ENCODE results near the gene TRIM41.

The TRIM41 gene

GRCh38 chr5:181245427-181246275 lies 22.6 kb downstream of the TRIM41 start:
- H3K4me3 ChIP-seq (ENCODE audit: low read depth, low read length) = peak overlapping the region; percentile 95
- H3K27me3 ChIP-seq (ENCODE audit: control insufficient read depth, insufficient read depth, low read length) = 0 out of 2 replicates have a peak, but pooled peaks cover 2% of the 10 kb centered on the region
- peak overlapping the region; percentile 85 for H3K27ac ChIP-seq (ENCODE audit: low read depth, low read length)
- peaks cover 37% of the 10 kb centered on the region for H3K4me1 ChIP-seq (ENCODE audit: control insufficient read depth, insufficient read depth, low read length)
- peaks cover 44% of the 10 kb centered on the region for H3K36me3 ChIP-seq (ENCODE audit: control insufficient read depth, insufficient read depth, low read length)
- peak overlapping the region; percentile 88 for H3K9ac ChIP-seq (ENCODE audit: low read length)
- no peaks in the 10 kb centered on the region for H3K9me3 ChIP-seq (ENCODE audit: control insufficient read depth, insufficient read depth, low read depth, low read length)

GRCh38 chr5:181246276-181247049 lies 23.4 kb downstream of the TRIM41 start:
- Histone ChIP-seq H3K4me1 (ENCODE audit: control insufficient read depth, insufficient read depth, low read length) (peaks cover 35% of the 10 kb centered on the region), H3K9me3 (ENCODE audit: control insufficient read depth, insufficient read depth, low read depth, low read length) (no peaks in the 10 kb centered on the region), H3K4me3 (ENCODE audit: low read depth, low read length) (peak overlapping the region; percentile 95), H3K9ac (ENCODE audit: low read length) (peak overlapping the region; percentile 97), H3K27me3 (ENCODE audit: control insufficient read depth, insufficient read depth, low read length) (0 out of 2 replicates have a peak, but pooled peaks cover 2% of the 10 kb centered on the region), H3K36me3 (ENCODE audit: control insufficient read depth, insufficient read depth, low read length) (peaks cover 40% of the 10 kb centered on the region), H3K27ac (ENCODE audit: low read depth, low read length) (peak overlapping the region; percentile 85)

GRCh38 chr5:181248277-181248676 lies 25.2 kb downstream of the TRIM41 start:
- Histone ChIP-seq H3K27ac (ENCODE audit: low read depth, low read length) (peak overlapping the region; percentile 32; the same call in 1 of the 2 replicates), H3K4me3 (ENCODE audit: low read depth, low read length) (peak overlapping the region; percentile 95), H3K36me3 (ENCODE audit: control insufficient read depth, insufficient read depth, low read length) (peaks cover 38% of the 10 kb centered on the region), H3K4me1 (ENCODE audit: control insufficient read depth, insufficient read depth, low read length) (peaks cover 25% of the 10 kb centered on the region), H3K9ac (ENCODE audit: low read length) (peak overlapping the region; percentile 92), H3K27me3 (ENCODE audit: control insufficient read depth, insufficient read depth, low read length) (0 out of 2 replicates have a peak, but pooled peaks cover 2% of the 10 kb centered on the region), H3K9me3 (ENCODE audit: control insufficient read depth, insufficient read depth, low read depth, low read length) (no peaks in the 10 kb centered on the region)

- Histone ChIP-seq H3K9me3 (ENCODE audit: control insufficient read depth, insufficient read depth, low read depth, low read length) (no peaks in the 10 kb centered on the region), H3K4me3 (ENCODE audit: low read depth, low read length) (no peak overlapping the region), H3K27ac (ENCODE audit: low read depth, low read length) (no peak overlapping the region), H3K36me3 (ENCODE audit: control insufficient read depth, insufficient read depth, low read length) (peaks cover 52% of the 10 kb centered on the region), H3K9ac (ENCODE audit: low read length) (no peak overlapping the region), H3K4me1 (ENCODE audit: control insufficient read depth, insufficient read depth, low read length) (no peaks in the 10 kb centered on the region), H3K27me3 (ENCODE audit: control insufficient read depth, insufficient read depth, low read length) (no peaks in the 10 kb centered on the region)
Observed at GRCh38 chr5:181255276-181255675, 32.2 kb downstream of the TRIM41 start.

- Histone ChIP-seq H3K27me3 (ENCODE audit: control insufficient read depth, insufficient read depth, low read length) (no peaks in the 10 kb centered on the region), H3K9ac (ENCODE audit: low read length) (no peak overlapping the region), H3K36me3 (ENCODE audit: control insufficient read depth, insufficient read depth, low read length) (peaks cover 48% of the 10 kb centered on the region), H3K4me1 (ENCODE audit: control insufficient read depth, insufficient read depth, low read length) (no peaks in the 10 kb centered on the region), H3K9me3 (ENCODE audit: control insufficient read depth, insufficient read depth, low read depth, low read length) (no peaks in the 10 kb centered on the region), H3K4me3 (ENCODE audit: low read depth, low read length) (no peak overlapping the region), H3K27ac (ENCODE audit: low read depth, low read length) (no peak overlapping the region)
Observed at GRCh38 chr5:181255836-181256578, 32.9 kb downstream of the TRIM41 start.

GRCh38 chr5:181258576-181258975 lies 35.5 kb downstream of the TRIM41 start:
- Histone ChIP-seq H3K9ac (ENCODE audit: low read length) (no peak overlapping the region), H3K9me3 (ENCODE audit: control insufficient read depth, insufficient read depth, low read depth, low read length) (no peaks in the 10 kb centered on the region), H3K36me3 (ENCODE audit: control insufficient read depth, insufficient read depth, low read length) (peaks cover 28% of the 10 kb centered on the region), H3K27ac (ENCODE audit: low read depth, low read length) (no peak overlapping the region), H3K4me3 (ENCODE audit: low read depth, low read length) (peak overlapping the region; percentile 93), H3K27me3 (ENCODE audit: control insufficient read depth, insufficient read depth, low read length) (no peaks in the 10 kb centered on the region), H3K4me1 (ENCODE audit: control insufficient read depth, insufficient read depth, low read length) (no peaks in the 10 kb centered on the region)

GRCh38 chr5:181259283-181259682 lies 36.2 kb downstream of the TRIM41 start:
- Histone ChIP-seq H3K36me3 (ENCODE audit: control insufficient read depth, insufficient read depth, low read length) (peaks cover 27% of the 10 kb centered on the region), H3K27me3 (ENCODE audit: control insufficient read depth, insufficient read depth, low read length) (no peaks in the 10 kb centered on the region), H3K4me3 (ENCODE audit: low read depth, low read length) (peak overlapping the region; percentile 93), H3K9ac (ENCODE audit: low read length) (peak overlapping the region; percentile 90), H3K4me1 (ENCODE audit: control insufficient read depth, insufficient read depth, low read length) (no peaks in the 10 kb centered on the region), H3K9me3 (ENCODE audit: control insufficient read depth, insufficient read depth, low read depth, low read length) (no peaks in the 10 kb centered on the region), H3K27ac (ENCODE audit: low read depth, low read length) (no peak overlapping the region)

- H3K27me3 ChIP-seq (ENCODE audit: control insufficient read depth, insufficient read depth, low read length) = no peaks in the 10 kb centered on the region
- H3K4me3 ChIP-seq (ENCODE audit: low read depth, low read length) = peak overlapping the region; percentile 93
- peaks cover 19% of the 10 kb centered on the region for H3K36me3 ChIP-seq (ENCODE audit: control insufficient read depth, insufficient read depth, low read length)
- H3K4me1 ChIP-seq (ENCODE audit: control insufficient read depth, insufficient read depth, low read length) = peaks cover 3% of the 10 kb centered on the region; the same call in 1 of the 2 replicates
- H3K9ac ChIP-seq (ENCODE audit: low read length) = peak overlapping the region; percentile 90
- H3K9me3 ChIP-seq (ENCODE audit: control insufficient read depth, insufficient read depth, low read depth, low read length) = no peaks in the 10 kb centered on the region
- no peak overlapping the region for H3K27ac ChIP-seq (ENCODE audit: low read depth, low read length)
Observed at GRCh38 chr5:181259974-181260719, 37.1 kb downstream of the TRIM41 start.

GRCh38 chr5:181260720-181261319 lies 37.7 kb downstream of the TRIM41 start, which contains the start of gene TRIM52:
TSS of gene TRIM52 (minus strand) at chr5:181261143. CDS start at chr5:181260813, 330 bp downstream.
- peak within 1 kb of the TSS; percentile 93 for H3K4me3 ChIP-seq (ENCODE audit: low read depth, low read length)
- H3K9ac ChIP-seq (ENCODE audit: low read length) = peak within 1 kb of the TSS; percentile 90
- H3K36me3 ChIP-seq (ENCODE audit: control insufficient read depth, insufficient read depth, low read length) = peaks cover 12% of the 10 kb centered on the region
- H3K9me3 ChIP-seq (ENCODE audit: control insufficient read depth, insufficient read depth, low read depth, low read length) = no peaks in the 10 kb centered on the region
- H3K27me3 ChIP-seq (ENCODE audit: control insufficient read depth, insufficient read depth, low read length) = no peaks in the 10 kb centered on the region
- peak within 1 kb of the TSS; percentile 97 for H3K27ac ChIP-seq (ENCODE audit: low read depth, low read length)
- H3K4me1 ChIP-seq (ENCODE audit: control insufficient read depth, insufficient read depth, low read length) = peaks cover 10% of the 10 kb centered on the region; the same call in 1 of the 2 replicates

All from HUES6 (cell line).